ENCODE data around the gene TAOK3. TPM values are rescaled to one million over a fixed set of nuclear protein-coding genes. Genes with fewer than 3 reads are reported as not detected.
"Not testable (repeated sequence)": the region's sequence is repeated elsewhere in the genome, so short reads cannot be mapped to it uniquely, and the experiment has no call there.

TAOK3 gene
- total and polyA plus RNA-seq, 12 donors, result 10.7 to 55.3 (median 29.8) TPM

DNA sequence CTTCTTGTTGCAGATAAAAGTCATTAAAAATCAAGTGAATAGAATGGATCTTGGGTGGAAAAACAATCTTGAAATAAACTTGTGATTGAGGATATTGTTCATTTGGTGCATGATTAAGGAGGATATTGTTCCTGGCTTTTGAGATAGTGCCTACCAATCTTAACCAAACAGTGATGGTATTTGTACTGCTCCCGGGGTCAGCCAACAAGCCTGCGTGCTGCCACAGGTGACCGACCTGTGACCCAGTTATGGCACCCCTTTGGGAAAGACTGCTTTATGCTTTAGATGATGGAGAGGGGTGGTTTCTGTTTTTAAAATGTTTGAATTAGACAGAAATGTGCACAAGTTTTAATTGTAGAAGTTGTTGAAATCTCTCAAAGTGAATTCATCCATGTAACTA lies 45.2 kb upstream of the TAOK3 start:
- TF ChIP-seq POLR2A (IDR thresholded peaks at IDR 0.05), result no peak
- TF ChIP-seq CTCF (IDR thresholded peaks at IDR 0.05), result no peak
- Histone ChIP-seq H3K27me3 (no peaks in the 10 kb centered on the region), H3K4me3 (no peak overlapping the region), H3K27ac (no peak overlapping the region), H3K9me3 (replicated peaks in 1 of 3) (no peaks in the 10 kb centered on the region), H3K4me1 (replicated peaks in 1 of 2) (no peaks in the 10 kb centered on the region), H3K36me3 (replicated peaks in 1 of 2) (peaks cover 0 to 22% of the 10 kb centered on the region in 2 donors)
- DNase-seq, result no peak
- intact Hi-C loops (cut with DNase I), result no loop called here
- 96 to 100% (median 99%) methylated on average over 3 of the region's 3 CpGs for whole genome bisulfite sequencing, 4 donors

GRCh38 chr12:118409834-118410233 lies 37.1 kb upstream of the TAOK3 start:
- no peaks in the 10 kb centered on the region for H3K4me1 ChIP-seq (replicated peaks in 1 of 2)
- peaks cover 0 to 67% of the 10 kb centered on the region in 2 donors for H3K36me3 ChIP-seq (replicated peaks in 1 of 2)
- no peak overlapping the region for H3K4me3 ChIP-seq
- no peak overlapping the region for H3K27ac ChIP-seq
- DNase-seq, result no peak
- WGBS, 4 donors, result 88 to 95% (median 89%) methylated on average over 2 of the region's 2 CpGs
- TF ChIP-seq CTCF (IDR thresholded peaks at IDR 0.05) (no peak), POLR2A (IDR thresholded peaks at IDR 0.05) (no peak)
- intact Hi-C loops (cut with DNase I), result loop anchor here in 1 of 2 donors (10.0 kb wide), 1 partner anchor 215 kb away; no protein-coding TSS in a partner anchor
- no peaks in the 10 kb centered on the region for H3K9me3 ChIP-seq (replicated peaks in 1 of 3)
- H3K27me3 ChIP-seq, result no peaks in the 10 kb centered on the region

GRCh38 chr12:118408241-118408640 lies 35.5 kb upstream of the TAOK3 start:
- WGBS, 4 donors, result 89 to 96% (median 94%) methylated on average over 8 of the region's 8 CpGs
- H3K27ac ChIP-seq; H3K4me3 ChIP-seq; H3K9me3 ChIP-seq (replicated peaks in 1 of 3); H3K27me3 ChIP-seq; H3K4me1 ChIP-seq (replicated peaks in 1 of 2); DNase-seq: not testable (repeated sequence)
- peaks cover 0 to 66% of the 10 kb centered on the region in 2 donors for H3K36me3 ChIP-seq (replicated peaks in 1 of 2)
- intact Hi-C loops (cut with DNase I), result loop anchor here in 1 of 2 donors (10.0 kb wide), 1 partner anchor 217 kb away; no protein-coding TSS in a partner anchor

DNA sequence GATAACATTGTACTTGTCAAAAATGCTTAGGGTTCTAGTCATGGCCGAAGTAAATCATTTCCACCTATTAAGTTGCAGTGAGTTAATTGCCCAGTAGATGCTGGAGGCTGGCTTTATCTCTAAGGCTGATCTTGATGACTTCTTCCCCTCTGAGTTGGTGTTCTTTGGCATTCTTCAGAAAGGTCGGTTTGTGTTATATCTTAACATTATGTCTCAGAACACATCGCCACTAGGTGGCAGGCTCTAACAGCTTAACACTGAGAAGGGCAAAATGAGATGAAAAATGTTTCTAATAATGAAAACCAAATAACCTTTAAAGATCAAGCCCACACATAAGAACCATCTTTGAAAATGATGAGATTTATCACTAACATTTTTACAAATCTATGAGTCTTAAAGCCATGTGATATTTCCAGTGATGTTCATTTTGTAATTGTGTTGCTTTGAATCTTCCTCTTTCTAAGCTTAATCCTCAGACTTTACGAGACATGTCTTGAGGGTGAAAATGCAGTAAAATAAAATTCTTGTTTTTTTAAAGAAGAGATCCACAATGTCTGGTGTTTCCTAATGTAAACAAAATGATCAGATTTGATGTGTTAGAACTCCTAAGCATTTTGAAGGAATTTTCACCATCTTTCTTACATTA lies 32.3 kb upstream of the TAOK3 start:
- WGBS, 4 donors, result 36 to 47% (median 39%) methylated on average over 4 of the region's 4 CpGs
- DNase-seq, result peak; percentile 51 to 89 (median 69)

More for the DNA sequence above, 32.3 kb upstream of the TAOK3 start:
- Histone ChIP-seq H3K27ac (no peak overlapping the region), H3K27me3 (no peaks in the 10 kb centered on the region), H3K36me3 (replicated peaks in 1 of 2) (peaks cover 0 to 46% of the 10 kb centered on the region in 2 donors), H3K4me3 (no peak overlapping the region), H3K4me1 (replicated peaks in 1 of 2) (no peaks in the 10 kb centered on the region), H3K9me3 (replicated peaks in 1 of 3) (no peaks in the 10 kb centered on the region)
- TF ChIP-seq POLR2A (IDR thresholded peaks at IDR 0.05), result no peak
- peak; percentile 61 to 86 (median 77) for TF ChIP-seq CTCF (IDR thresholded peaks at IDR 0.05)
- intact Hi-C loops (cut with DNase I), result loop anchor here in 1 of 2 donors (10.0 kb wide), 1 partner anchor 220 kb away; no protein-coding TSS in a partner anchor
